Ishikawa (cell line): ENCODE results near the gene ILDR2.

Source experiments
- CEBPB ChIP-seq: IDR thresholded peaks from 2 replicates; pipeline ENCODE4 v1.6.1; 2012
- CREB1 ChIP-seq: IDR thresholded peaks from 2 replicates; pipeline ENCODE4 v1.6.1; 2012; ENCODE audit warnings: low read depth
- EGR1 ChIP-seq: IDR thresholded peaks from 2 replicates; pipeline ENCODE4 v1.6.1; 2012
- EP300 ChIP-seq: IDR thresholded peaks from 2 replicates; pipeline ENCODE4 v1.6.1; 2012; ENCODE audit warnings: borderline replicate concordance
- RAD21 ChIP-seq: IDR thresholded peaks from 2 replicates; pipeline ENCODE4 v1.6.1; 2012; ENCODE audit warnings: low read depth
- TAF1 ChIP-seq: IDR thresholded peaks from 2 replicates; pipeline ENCODE4 v1.6.1; 2012; ENCODE audit warnings: low read depth, mild to moderate bottlenecking
- YY1 ChIP-seq: IDR thresholded peaks from 2 replicates; pipeline ENCODE4 v1.6.1; 2012; ENCODE audit warnings: low read depth
- ZBTB7A ChIP-seq: IDR thresholded peaks from 2 replicates; pipeline ENCODE4 v1.6.1; 2012; ENCODE audit warnings: low read depth
- TF ChIP-seq, protein P1 (sequence below): IDR thresholded peaks from 2 replicates; pipeline ENCODE4 v1.6.1; 2012
- TF ChIP-seq, protein P2 (sequence below): IDR thresholded peaks from 2 replicates; pipeline ENCODE4 v1.6.1; 2012
- TF ChIP-seq, protein P3 (sequence below): IDR thresholded peaks from 2 replicates; pipeline ENCODE4 v1.6.1; 2012; ENCODE audit warnings: low read depth, mild to moderate bottlenecking

DNA sequence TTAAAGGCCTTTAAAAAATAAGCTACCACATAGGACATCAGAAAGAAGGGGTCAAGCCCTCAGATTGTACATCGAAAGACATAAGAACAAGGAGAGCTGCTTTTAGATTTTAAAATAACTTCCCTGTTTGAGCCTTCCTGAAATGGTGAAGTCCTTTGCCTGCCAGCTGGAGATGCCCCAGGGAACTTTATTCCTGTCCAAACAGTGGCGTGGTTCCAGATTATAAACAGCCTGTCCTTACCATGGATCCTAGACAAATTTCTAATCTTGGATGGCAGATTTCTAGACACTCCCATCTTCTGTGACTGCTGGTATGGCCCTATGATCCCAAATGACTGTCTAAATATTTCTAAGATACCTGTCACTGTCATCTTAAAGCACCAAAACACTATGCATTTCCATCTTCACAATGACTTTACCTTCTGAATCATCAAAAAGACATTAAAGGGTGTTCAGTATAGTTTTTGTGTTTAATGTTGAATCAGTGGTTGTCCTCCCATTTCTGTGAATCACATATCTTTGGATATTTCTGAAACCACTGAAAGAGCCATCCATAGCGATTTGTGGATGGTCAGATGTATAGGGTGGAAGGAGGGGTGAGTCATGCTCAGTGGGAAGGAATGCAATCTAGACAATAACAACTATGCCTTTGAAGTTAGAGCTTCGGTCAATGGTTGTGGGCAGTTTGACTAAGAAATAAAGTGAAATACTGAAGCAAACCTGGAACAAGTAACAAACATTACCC is 23.2 kb downstream of the ILDR2 start:
- TF ChIP-seq EP300 (no peak), TAF1 (no peak), RAD21 (no peak), EGR1 (no peak), YY1 (no peak), ZBTB7A (no peak), CREB1 (no peak), CEBPB (no peak)
- TF ChIP-seq, protein P1, sequence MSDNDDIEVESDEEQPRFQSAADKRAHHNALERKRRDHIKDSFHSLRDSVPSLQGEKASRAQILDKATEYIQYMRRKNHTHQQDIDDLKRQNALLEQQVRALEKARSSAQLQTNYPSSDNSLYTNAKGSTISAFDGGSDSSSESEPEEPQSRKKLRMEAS = no peak
- TF ChIP-seq, protein P2, sequence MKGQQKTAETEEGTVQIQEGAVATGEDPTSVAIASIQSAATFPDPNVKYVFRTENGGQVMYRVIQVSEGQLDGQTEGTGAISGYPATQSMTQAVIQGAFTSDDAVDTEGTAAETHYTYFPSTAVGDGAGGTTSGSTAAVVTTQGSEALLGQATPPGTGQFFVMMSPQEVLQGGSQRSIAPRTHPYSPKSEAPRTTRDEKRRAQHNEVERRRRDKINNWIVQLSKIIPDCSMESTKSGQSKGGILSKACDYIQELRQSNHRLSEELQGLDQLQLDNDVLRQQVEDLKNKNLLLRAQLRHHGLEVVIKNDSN = no peak
- TF ChIP-seq, protein P3, sequence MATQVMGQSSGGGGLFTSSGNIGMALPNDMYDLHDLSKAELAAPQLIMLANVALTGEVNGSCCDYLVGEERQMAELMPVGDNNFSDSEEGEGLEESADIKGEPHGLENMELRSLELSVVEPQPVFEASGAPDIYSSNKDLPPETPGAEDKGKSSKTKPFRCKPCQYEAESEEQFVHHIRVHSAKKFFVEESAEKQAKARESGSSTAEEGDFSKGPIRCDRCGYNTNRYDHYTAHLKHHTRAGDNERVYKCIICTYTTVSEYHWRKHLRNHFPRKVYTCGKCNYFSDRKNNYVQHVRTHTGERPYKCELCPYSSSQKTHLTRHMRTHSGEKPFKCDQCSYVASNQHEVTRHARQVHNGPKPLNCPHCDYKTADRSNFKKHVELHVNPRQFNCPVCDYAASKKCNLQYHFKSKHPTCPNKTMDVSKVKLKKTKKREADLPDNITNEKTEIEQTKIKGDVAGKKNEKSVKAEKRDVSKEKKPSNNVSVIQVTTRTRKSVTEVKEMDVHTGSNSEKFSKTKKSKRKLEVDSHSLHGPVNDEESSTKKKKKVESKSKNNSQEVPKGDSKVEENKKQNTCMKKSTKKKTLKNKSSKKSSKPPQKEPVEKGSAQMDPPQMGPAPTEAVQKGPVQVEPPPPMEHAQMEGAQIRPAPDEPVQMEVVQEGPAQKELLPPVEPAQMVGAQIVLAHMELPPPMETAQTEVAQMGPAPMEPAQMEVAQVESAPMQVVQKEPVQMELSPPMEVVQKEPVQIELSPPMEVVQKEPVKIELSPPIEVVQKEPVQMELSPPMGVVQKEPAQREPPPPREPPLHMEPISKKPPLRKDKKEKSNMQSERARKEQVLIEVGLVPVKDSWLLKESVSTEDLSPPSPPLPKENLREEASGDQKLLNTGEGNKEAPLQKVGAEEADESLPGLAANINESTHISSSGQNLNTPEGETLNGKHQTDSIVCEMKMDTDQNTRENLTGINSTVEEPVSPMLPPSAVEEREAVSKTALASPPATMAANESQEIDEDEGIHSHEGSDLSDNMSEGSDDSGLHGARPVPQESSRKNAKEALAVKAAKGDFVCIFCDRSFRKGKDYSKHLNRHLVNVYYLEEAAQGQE = no peak
